Uterus (tissue), 2 donors: ENCODE measurements around the gene ERI3.

Experiments used
- CTCF ChIP-seq, 4 experiments: fragments of 200-600 bp in 2 of 4; fragments of 450-650 bp in 2 of 4; sonication (generic) in 2 of 4; IDR thresholded peaks; one replicate each; pipeline ENCODE4 v1.5.1; 2016 to 2019; ENCODE audit warnings: antibody characterized with exemption in 4 of 4, mild to moderate bottlenecking in 2 of 4, moderate library complexity in 1 of 4
- POLR2A ChIP-seq, 2 donors: fragments of 450-650 bp; IDR thresholded peaks; one replicate each; pipeline ENCODE4 v1.6.1; 2016; ENCODE audit warnings: antibody characterized with exemption in 2 of 2, mild to moderate bottlenecking in 1 of 2, moderate library complexity in 1 of 2

- TF ChIP-seq CTCF (IDR thresholded peaks at IDR 0.05) = no peak
- no peak for TF ChIP-seq POLR2A (IDR thresholded peaks at IDR 0.05)
These were observed 33.5 kb upstream of the ERI3 start for GRCh38 chr1:44388551-44388950.
